Fibroblast of skin of abdomen (primary cell): ENCODE measurements around the gene DUS4L.
A peak's percentile ranks its signal among the peaks of the same experiment; 100 is the strongest.

Experiments
- DNase-seq: peaks from one replicate; pipeline ENCODE4 v3.0.0-alpha.2; 2013

Gene DUS4L

DNA sequence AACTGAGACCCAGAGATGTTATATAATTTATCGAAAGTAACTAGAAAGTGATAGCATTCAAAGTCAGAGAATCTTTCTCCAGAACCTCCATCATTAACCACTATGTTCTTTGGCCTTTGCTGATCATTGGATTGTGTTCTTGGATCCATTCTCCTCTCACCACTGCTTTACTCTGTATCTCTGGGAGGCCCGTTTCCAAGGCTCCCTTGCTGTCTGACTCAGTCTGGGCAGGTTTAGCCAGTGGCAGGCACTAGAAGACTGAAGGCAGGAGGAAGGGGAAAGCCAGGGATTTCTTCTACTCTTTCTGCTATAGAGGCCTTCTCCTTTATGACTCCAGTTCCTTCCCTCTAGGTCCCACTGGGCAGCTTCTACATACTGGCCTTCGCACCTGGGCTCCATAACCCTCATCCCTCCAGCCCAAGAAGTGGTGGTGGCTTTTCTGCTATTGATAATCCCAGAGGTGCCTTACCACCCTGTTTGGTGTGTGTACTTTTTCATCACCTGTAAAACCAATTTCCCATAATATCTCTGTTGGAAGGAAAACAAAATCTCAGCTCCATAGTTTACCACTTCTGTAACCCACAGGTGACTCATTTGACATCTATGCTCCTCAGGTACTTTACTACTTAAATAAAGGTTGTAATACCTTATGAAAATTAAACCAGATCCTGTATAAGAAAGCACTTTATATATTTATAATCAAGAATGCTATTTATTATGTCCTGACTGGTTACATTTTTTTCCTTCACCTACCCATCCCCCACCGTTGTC is 52.3 kb downstream of the DUS4L start:
- DNase-seq = no peak

DNA sequence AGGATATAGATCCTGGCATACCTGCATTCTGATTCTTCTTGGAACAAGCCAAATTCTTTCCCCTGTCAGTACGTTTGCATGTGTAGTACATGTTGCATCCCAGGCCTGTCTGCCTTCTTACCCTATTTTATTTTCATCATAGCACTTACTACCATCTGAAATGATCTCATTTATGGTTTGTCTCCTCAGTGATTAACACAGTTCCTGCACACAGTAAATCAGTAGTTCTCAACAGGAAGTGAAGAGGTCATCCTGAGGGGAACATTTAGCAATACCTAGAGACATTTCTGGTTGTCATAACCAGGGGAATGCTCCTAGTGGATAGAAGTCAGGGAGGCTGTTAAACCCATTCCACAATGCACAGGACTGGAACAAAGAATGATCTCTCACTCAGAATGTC is 58.7 kb downstream of the DUS4L start:
- DNase-seq = peak; percentile 85

DNA sequence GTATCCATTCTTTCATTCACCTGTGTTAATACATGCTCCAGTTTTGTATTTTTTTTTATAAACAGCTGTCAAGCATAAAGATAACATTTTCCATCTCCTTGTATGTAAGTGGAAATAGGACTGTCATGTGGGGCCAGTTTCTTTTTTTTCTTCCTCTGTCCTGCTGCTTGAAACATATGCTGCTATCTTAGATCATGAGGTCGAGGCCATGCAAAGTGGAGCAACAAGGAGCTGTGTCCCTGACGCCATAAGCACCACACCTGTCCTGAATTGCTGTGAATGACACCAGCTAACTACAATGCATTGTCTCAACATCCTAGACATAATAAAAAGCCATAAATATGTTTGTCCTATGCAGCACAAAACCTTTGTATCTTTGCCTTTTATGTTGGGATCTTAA is 59.1 kb downstream of the DUS4L start:
- DNase-seq = no peak

DNA sequence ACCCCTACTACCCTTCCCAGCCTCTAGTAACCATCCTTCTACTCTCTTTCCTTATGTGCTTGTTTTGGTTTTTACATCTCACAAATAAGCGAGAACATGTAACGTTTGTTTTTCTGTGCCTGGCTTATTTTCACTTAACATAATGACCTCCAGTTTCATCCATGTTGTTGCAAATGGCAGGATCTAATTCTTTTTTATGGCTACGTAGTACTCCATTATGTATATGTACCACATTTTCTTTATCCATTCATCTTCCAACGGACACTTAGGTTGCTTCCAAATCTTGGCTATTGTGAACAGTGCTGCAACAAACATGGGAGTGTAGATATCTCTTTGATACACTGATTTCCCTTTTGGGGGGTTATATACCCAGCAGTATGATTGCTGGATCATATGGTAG is 63.2 kb downstream of the DUS4L start:
- no peak for DNase-seq
